ENCODE data around the gene FXYD3. TPM values are rescaled to one million over a fixed set of nuclear protein-coding genes. Genes with fewer than 3 reads are reported as not detected.

Gene FXYD3
- total RNA-seq, 1 experiment from 2014 or later = 17.4 TPM

DNA sequence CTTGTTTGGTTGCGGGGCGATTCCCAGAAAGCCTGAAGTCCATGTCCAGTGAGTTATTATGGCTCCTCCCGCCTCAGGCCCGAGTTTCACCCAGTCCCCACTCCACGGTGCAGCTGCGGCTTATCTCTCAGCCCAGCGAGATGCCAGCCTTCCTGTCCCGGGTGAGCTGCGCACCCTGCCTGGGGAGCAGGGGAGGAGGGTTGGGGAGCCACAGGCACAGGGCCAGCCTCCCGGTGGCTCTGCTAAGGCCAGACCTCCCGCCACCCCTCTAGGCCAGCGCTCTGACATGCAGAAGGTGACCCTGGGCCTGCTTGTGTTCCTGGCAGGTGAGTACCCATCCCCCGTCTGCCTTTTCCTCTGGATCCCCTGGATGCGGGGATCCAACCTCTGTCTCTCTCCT, 3.5 kb downstream of the FXYD3 start (continued):
- no peak for TF ChIP-seq POLR2A (IDR thresholded peaks at IDR 0.05; ENCODE audit: borderline replicate concordance, extremely low read depth, insufficient read depth, insufficient read length)
- TF ChIP-seq EZH2 (IDR thresholded peaks at IDR 0.05) = no peak
- TF ChIP-seq ELF1 (IDR thresholded peaks at IDR 0.05; ENCODE audit: borderline replicate concordance, low read depth) = no peak
- TF ChIP-seq, protein P1, sequence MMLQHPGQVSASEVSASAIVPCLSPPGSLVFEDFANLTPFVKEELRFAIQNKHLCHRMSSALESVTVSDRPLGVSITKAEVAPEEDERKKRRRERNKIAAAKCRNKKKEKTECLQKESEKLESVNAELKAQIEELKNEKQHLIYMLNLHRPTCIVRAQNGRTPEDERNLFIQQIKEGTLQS (IDR thresholded peaks at IDR 0.05) = no peak

DNA sequence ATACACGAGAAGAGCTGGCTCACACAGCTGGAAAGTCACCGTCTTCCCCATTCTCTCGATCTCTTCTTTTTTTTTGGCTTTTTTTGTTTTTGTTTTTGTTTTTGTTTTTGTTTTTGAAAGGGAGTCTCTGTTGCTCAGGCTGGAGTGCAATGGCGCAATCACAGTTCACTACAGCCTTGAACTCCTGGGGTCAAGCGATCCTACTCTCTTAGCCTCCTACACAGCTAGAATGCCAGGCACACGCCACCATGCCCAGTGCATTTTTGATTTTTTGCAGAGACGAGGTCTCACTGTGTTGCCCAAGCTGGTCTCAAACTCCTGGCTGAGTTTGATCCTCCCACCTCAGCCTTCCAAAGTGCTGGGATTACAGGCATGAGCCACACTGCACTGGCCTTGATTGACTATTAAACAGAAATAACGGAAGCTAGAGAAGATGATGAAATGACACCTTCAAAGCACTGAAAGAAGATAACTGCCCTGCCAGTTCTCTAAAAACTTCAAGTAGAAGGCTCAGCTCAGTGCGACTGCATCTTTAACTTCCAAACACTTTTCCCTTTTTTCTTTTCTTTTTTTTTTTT, 4.0 kb downstream of the FXYD3 start:
- DNase-seq (ENCODE audit: low read depth, low spot score) = no peak
- POLR2A ChIA-PET = no interaction called here

More for the DNA sequence above, 4.0 kb downstream of the FXYD3 start:
- no peaks in the 10 kb centered on the region for H3K9me3 ChIP-seq (ENCODE audit: control insufficient read depth in 1 of 2, insufficient read depth in 1 of 2, low read depth in 1 of 2, low read length in 2 of 2)
- H3K27ac ChIP-seq (ENCODE audit: low read depth, low read length) = no peak overlapping the region
- H3K36me3 ChIP-seq (ENCODE audit: control insufficient read depth in 1 of 2, insufficient read depth in 2 of 2, low read length in 2 of 2) = no peaks in the 10 kb centered on the region
- no peaks in the 10 kb centered on the region for H3K9me2 ChIP-seq (ENCODE audit: insufficient read depth)
- BruUV-seq (replicated peaks) = no TSS peak
- no peak overlapping the region for H2AFZ ChIP-seq (ENCODE audit: low read depth, low read length, poor library complexity, severe bottlenecking)
- H3K4me3 ChIP-seq (replicated peaks in 1 of 2; ENCODE audit: low read depth in 1 of 2, low read length in 2 of 2) = no peak overlapping the region
- intact Hi-C loops (cut with micrococcal nuclease) = no loop called here
- no peak for ATAC-seq
- H4K20me1 ChIP-seq (ENCODE audit: insufficient read depth) = no peaks in the 10 kb centered on the region
- no peaks in the 10 kb centered on the region for H3K27me3 ChIP-seq (ENCODE audit: insufficient read depth, low read length)
- H3K4me1 ChIP-seq (ENCODE audit: control insufficient read depth in 1 of 2, insufficient read depth in 2 of 2, low read length in 2 of 2) = peaks cover 30 to 55% of the 10 kb centered on the region in 2 experiments
- ChIA-PET CTCF (interaction anchor here (1.5 kb wide), 1 partner anchor 9 kb away, joined by 4 read pairs; no protein-coding TSS in a partner anchor), RAD21 (ENCODE audit: low non-redundant PET in 1 of 2, low total read pairs in 2 of 2, uncharacterized antibody in 2 of 2, unreplicated experiment in 2 of 2) (no interaction called here)
- H3K79me2 ChIP-seq (ENCODE audit: insufficient read depth, low read length) = no peaks in the 10 kb centered on the region
- H3K9ac ChIP-seq (ENCODE audit: low read length) = no peak overlapping the region
- no peak for TF ChIP-seq TCF7L2 (IDR thresholded peaks at IDR 0.05; ENCODE audit: borderline replicate concordance, extremely low read depth, insufficient read depth, insufficient read length)
- no peak for TF ChIP-seq ELF1 (IDR thresholded peaks at IDR 0.05; ENCODE audit: borderline replicate concordance, low read depth)
- no peak for TF ChIP-seq POLR2AphosphoS5 (IDR thresholded peaks at IDR 0.05; ENCODE audit: low read depth, low read length)
- TF ChIP-seq RAD21 (IDR thresholded peaks at IDR 0.05; ENCODE audit: low read depth) = no peak
- TF ChIP-seq, protein P2, sequence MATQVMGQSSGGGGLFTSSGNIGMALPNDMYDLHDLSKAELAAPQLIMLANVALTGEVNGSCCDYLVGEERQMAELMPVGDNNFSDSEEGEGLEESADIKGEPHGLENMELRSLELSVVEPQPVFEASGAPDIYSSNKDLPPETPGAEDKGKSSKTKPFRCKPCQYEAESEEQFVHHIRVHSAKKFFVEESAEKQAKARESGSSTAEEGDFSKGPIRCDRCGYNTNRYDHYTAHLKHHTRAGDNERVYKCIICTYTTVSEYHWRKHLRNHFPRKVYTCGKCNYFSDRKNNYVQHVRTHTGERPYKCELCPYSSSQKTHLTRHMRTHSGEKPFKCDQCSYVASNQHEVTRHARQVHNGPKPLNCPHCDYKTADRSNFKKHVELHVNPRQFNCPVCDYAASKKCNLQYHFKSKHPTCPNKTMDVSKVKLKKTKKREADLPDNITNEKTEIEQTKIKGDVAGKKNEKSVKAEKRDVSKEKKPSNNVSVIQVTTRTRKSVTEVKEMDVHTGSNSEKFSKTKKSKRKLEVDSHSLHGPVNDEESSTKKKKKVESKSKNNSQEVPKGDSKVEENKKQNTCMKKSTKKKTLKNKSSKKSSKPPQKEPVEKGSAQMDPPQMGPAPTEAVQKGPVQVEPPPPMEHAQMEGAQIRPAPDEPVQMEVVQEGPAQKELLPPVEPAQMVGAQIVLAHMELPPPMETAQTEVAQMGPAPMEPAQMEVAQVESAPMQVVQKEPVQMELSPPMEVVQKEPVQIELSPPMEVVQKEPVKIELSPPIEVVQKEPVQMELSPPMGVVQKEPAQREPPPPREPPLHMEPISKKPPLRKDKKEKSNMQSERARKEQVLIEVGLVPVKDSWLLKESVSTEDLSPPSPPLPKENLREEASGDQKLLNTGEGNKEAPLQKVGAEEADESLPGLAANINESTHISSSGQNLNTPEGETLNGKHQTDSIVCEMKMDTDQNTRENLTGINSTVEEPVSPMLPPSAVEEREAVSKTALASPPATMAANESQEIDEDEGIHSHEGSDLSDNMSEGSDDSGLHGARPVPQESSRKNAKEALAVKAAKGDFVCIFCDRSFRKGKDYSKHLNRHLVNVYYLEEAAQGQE (IDR thresholded peaks at IDR 0.05; ENCODE audit: low read depth) = no peak
- TF ChIP-seq EGR1 (IDR thresholded peaks at IDR 0.05; ENCODE audit: low read depth) = no peak
- TF ChIP-seq YY1 (IDR thresholded peaks at IDR 0.05; ENCODE audit: extremely low read depth, insufficient replicate concordance, low read depth, low read length) = no peak
- TF ChIP-seq EZH2phosphoT487 (IDR thresholded peaks at IDR 0.05; ENCODE audit: borderline replicate concordance) = no peak
- TF ChIP-seq SIN3A (IDR thresholded peaks at IDR 0.05; ENCODE audit: low read depth) = no peak
- TF ChIP-seq, protein P3, sequence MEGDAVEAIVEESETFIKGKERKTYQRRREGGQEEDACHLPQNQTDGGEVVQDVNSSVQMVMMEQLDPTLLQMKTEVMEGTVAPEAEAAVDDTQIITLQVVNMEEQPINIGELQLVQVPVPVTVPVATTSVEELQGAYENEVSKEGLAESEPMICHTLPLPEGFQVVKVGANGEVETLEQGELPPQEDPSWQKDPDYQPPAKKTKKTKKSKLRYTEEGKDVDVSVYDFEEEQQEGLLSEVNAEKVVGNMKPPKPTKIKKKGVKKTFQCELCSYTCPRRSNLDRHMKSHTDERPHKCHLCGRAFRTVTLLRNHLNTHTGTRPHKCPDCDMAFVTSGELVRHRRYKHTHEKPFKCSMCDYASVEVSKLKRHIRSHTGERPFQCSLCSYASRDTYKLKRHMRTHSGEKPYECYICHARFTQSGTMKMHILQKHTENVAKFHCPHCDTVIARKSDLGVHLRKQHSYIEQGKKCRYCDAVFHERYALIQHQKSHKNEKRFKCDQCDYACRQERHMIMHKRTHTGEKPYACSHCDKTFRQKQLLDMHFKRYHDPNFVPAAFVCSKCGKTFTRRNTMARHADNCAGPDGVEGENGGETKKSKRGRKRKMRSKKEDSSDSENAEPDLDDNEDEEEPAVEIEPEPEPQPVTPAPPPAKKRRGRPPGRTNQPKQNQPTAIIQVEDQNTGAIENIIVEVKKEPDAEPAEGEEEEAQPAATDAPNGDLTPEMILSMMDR (IDR thresholded peaks at IDR 0.05 in 2 of 3, conservative IDR thresholded peaks at IDR 0.05 in 1 of 3; ENCODE audit: borderline replicate concordance in 1 of 3, insufficient read depth in 1 of 3, low read depth in 2 of 3, low read length in 2 of 3) = no peak
- TF ChIP-seq SP1 (IDR thresholded peaks at IDR 0.05; ENCODE audit: low read depth) = no peak
- no peak for TF ChIP-seq FOSL1 (IDR thresholded peaks at IDR 0.05; ENCODE audit: low read depth)
- TF ChIP-seq CEBPB (IDR thresholded peaks at IDR 0.05; ENCODE audit: low read depth) = no peak
- TF ChIP-seq, protein P1 (IDR thresholded peaks at IDR 0.05) = no peak
- TF ChIP-seq EZH2 (IDR thresholded peaks at IDR 0.05) = no peak
- TF ChIP-seq, protein P4, sequence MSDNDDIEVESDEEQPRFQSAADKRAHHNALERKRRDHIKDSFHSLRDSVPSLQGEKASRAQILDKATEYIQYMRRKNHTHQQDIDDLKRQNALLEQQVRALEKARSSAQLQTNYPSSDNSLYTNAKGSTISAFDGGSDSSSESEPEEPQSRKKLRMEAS (IDR thresholded peaks at IDR 0.05) = no peak
- no peak for TF ChIP-seq JUND (IDR thresholded peaks at IDR 0.05)
- TF ChIP-seq ZNF274 (IDR thresholded peaks at IDR 0.05; ENCODE audit: low read depth, low read length) = no peak
- H3K4me2 ChIP-seq (ENCODE audit: low read length) = no peak overlapping the region

Data from HCT116 (cell line).